Suprapubic skin (tissue), 4 donors: ENCODE data around the gene ESYT1. TPM values are rescaled to one million over a fixed set of nuclear protein-coding genes. Genes with fewer than 3 reads are reported as not detected.
A peak's percentile ranks its signal among the peaks of the same experiment; 100 is the strongest.
"Not testable (repeated sequence)": the region's sequence is repeated elsewhere in the genome, so short reads cannot be mapped to it uniquely, and the experiment has no call there.

Experiments
- DNase-seq, 2 donors: peaks; one replicate each; pipeline ENCODE4 v3.0.0-alpha.2; 2019; ENCODE audit warnings: low spot score in 2 of 2
- H3K27ac ChIP-seq: fragments of 200-600 bp; sonication (generic); one replicate; pipeline ENCODE4 v1.5.1; 2019
- H3K27me3 ChIP-seq: fragments of 200-600 bp; sonication (generic); one replicate; pipeline ENCODE4 v1.5.1; 2019
- H3K36me3 ChIP-seq: fragments of 200-600 bp; sonication (generic); one replicate; pipeline ENCODE4 v1.5.1; 2019
- H3K4me1 ChIP-seq: fragments of 200-600 bp; sonication (generic); one replicate; pipeline ENCODE4 v1.5.1; 2019
- H3K4me3 ChIP-seq: fragments of 200-600 bp; sonication (generic); one replicate; pipeline ENCODE4 v1.5.1; 2019; ENCODE audit warnings: mild to moderate bottlenecking
- H3K9me3 ChIP-seq: fragments of 200-600 bp; sonication (generic); one replicate; pipeline ENCODE4 v1.5.1; 2019
- EP300 ChIP-seq: sonication (generic); formaldehyde crosslinking; IDR thresholded peaks from one replicate; pipeline ENCODE4 v1.6.1; 2017; ENCODE audit warnings: antibody characterized with exemption
- POLR2A ChIP-seq, 2 donors: fragments of 450-650 bp; IDR thresholded peaks; one replicate each; pipeline ENCODE4 v1.6.1; 2017; ENCODE audit warnings: antibody characterized with exemption in 2 of 2, mild to moderate bottlenecking in 2 of 2, moderate library complexity in 2 of 2
- POLR2AphosphoS5 ChIP-seq, 3 donors: sonication (generic); formaldehyde crosslinking; IDR thresholded peaks; one replicate each; pipeline ENCODE4 v1.6.1; 2017; ENCODE audit warnings: antibody characterized with exemption in 3 of 3
- WGBS: methylation state at CpG from one replicate; pipeline ENCODE4 v1.1.5; 2018; 5-methylcytosine and 5-hydroxymethylcytosine counted together
- total RNA-seq, 4 donors: library from RNA; depleted of rRNA; stranded (reverse); fragments of >200 nt; gene quantifications; one replicate each; pipeline ENCODE4 v1.1.0, GENCODE V29; 2016
- TF ChIP-seq, protein P1 (sequence below), 2 donors: fragments of 200-600 bp in 1 of 2; fragments of 450-650 bp in 1 of 2; sonication (generic) in 1 of 2; IDR thresholded peaks; one replicate each; pipeline ENCODE4 v1.5.1; 2016 to 2019; ENCODE audit warnings: antibody characterized with exemption in 2 of 2, mild to moderate bottlenecking in 1 of 2, moderate library complexity in 1 of 2

ESYT1 gene
- total RNA-seq, 4 donors from 2014 or later: 73.1 to 128 (median 103) TPM

DNA sequence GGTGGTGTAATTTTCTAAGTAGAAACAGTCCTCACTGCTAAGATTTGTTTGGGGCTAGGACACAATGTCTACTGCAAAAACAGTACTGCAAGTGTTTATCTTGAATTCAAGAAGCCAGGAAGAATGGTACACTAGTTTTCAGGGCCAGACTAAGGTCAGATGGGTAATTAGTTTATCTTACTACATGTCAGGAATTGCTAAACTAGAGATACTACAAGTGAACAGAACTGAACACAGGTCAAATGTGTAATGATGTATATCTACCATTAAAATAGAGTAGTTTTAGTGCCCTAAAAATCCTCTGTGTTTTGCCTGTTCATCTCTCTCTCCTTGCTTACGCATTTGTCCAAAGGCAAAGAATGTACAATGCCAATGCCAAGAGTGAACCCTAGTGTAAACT lies 14.0 kb upstream of the ESYT1 start:
- Histone ChIP-seq H3K4me1 (peaks cover 29% of the 10 kb centered on the region), H3K36me3 (peaks cover 46% of the 10 kb centered on the region), H3K27me3 (no peaks in the 10 kb centered on the region), H3K9me3 (no peaks in the 10 kb centered on the region), H3K4me3 (no peak overlapping the region), H3K27ac (no peak overlapping the region)
- 96% methylated on average over 1 of the region's 1 CpG for WGBS
- DNase-seq: no peak
- TF ChIP-seq POLR2A (IDR thresholded peaks at IDR 0.05): no peak
- TF ChIP-seq EP300: no peak
- no peak for TF ChIP-seq POLR2AphosphoS5 (IDR thresholded peaks at IDR 0.05)
- TF ChIP-seq, protein P1, sequence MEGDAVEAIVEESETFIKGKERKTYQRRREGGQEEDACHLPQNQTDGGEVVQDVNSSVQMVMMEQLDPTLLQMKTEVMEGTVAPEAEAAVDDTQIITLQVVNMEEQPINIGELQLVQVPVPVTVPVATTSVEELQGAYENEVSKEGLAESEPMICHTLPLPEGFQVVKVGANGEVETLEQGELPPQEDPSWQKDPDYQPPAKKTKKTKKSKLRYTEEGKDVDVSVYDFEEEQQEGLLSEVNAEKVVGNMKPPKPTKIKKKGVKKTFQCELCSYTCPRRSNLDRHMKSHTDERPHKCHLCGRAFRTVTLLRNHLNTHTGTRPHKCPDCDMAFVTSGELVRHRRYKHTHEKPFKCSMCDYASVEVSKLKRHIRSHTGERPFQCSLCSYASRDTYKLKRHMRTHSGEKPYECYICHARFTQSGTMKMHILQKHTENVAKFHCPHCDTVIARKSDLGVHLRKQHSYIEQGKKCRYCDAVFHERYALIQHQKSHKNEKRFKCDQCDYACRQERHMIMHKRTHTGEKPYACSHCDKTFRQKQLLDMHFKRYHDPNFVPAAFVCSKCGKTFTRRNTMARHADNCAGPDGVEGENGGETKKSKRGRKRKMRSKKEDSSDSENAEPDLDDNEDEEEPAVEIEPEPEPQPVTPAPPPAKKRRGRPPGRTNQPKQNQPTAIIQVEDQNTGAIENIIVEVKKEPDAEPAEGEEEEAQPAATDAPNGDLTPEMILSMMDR (IDR thresholded peaks at IDR 0.05): no peak

DNA sequence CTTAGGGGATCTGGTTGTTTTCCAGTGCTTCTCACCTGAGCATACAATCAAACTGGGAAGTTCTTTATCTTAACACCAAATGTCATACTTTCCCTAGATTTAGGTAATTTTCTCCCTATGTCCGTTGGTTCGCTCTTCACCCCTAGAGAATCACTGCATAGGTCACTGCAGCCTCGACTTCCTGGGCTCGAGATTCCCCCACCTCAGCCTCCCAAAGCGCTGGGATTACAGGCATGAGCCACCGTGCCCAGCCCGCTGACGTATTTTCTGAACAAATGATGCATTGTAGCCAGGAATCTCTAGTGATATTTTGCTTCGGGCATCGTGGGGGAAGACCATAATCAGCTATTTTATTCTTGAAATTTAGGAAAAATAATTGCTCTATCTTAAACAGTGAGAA lies 12.7 kb upstream of the ESYT1 start:
- Histone ChIP-seq H3K36me3 (peaks cover 34% of the 10 kb centered on the region), H3K4me1 (peaks cover 32% of the 10 kb centered on the region), H3K9me3 (no peaks in the 10 kb centered on the region), H3K27me3 (no peaks in the 10 kb centered on the region), H3K4me3 (peak overlapping the region; percentile 88), H3K27ac (peak overlapping the region; percentile 95)
- 34% methylated on average over 10 of the region's 10 CpGs for WGBS
- DNase-seq: no peak
- no peak for TF ChIP-seq POLR2AphosphoS5 (IDR thresholded peaks at IDR 0.05)
- no peak for TF ChIP-seq POLR2A (IDR thresholded peaks at IDR 0.05)
- TF ChIP-seq, protein P1 (IDR thresholded peaks at IDR 0.05): no peak
- no peak for TF ChIP-seq EP300

DNA sequence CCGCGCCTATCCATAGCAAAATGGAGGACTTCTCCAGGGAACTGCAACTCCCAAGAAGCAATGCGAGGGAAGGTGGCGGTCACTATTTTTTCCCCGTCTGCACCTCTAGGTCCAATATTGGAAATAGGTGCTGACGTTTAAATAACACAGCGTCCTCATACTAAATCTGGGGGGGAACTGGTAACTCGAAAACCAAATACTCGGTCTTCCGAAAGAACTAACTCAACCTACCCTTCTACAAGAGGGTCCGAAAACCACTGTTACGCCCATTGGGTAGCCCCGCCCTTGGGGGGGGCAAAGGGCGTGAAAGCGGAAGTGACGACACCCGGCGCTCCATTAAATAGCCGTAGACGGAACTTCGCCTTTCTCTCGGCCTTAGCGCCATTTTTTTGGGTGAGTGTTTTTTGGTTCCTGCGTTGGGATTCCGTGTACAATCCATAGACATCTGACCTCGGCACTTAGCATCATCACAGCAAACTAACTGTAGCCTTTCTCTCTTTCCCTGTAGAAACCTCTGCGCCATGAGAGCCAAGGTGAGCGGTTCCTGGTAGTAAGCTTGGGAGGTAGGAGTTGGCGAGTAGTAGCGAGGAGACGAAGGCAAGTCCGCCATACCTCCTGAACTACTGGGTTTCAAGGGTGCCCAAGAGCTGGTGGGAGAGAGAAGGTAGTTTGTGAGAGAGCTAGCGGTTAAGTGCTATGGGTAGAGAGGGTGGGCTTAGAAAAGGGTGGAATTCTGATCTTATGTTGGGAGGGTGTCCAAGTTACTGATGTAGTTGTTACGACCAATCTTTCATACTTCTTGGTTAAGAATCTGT lies 11.6 kb upstream of the ESYT1 start, which contains the start of gene RPL41:
Gene RPL41 (plus strand): TSS at position 367 of the 815 bp plus-strand sequence.
- TF ChIP-seq POLR2AphosphoS5 (IDR thresholded peaks at IDR 0.05) (peak; percentile 94 to 99 (median 95)), POLR2A (IDR thresholded peaks at IDR 0.05) (peak; percentile 96 to 98), EP300 (no peak)
- TF ChIP-seq, protein P1 (IDR thresholded peaks at IDR 0.05): no peak
- DNase-seq: peak; percentile 96 to 97
- H3K27ac ChIP-seq: peak within 1 kb of the TSS; percentile 95
- peaks cover 32% of the 10 kb centered on the region for H3K36me3 ChIP-seq
- peak within 1 kb of the TSS; percentile 88 for H3K4me3 ChIP-seq
- peaks cover 28% of the 10 kb centered on the region for H3K4me1 ChIP-seq
- H3K9me3 ChIP-seq: no peaks in the 10 kb centered on the region
- WGBS: 0% methylated on average over 34 of the region's 34 CpGs
- no peaks in the 10 kb centered on the region for H3K27me3 ChIP-seq

DNA sequence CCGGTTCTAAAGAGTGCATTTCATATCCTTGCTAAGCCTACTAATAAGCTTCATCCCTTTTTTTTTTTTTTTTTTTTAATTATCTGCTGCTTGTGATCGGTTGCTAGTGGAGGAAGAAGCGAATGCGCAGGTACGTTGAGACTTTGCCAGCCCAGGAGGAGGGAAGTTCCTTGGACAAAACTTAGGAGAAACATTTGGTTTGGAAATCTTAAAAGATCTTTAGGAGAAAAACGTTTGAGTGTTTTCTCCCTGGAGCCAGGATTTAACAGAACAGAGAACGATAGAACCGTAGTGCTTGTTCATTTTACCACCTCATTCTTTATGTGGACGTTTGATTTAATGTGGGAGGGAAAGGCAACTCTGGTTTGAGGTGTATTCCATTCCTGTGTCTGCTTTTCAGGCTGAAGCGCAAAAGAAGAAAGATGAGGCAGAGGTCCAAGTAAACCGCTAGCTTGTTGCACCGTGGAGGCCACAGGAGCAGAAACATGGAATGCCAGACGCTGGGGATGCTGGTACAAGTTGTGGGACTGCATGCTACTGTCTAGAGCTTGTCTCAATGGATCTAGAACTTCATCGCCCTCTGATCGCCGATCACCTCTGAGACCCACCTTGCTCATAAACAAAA lies 10.9 kb upstream of the ESYT1 start:
- H3K27me3 ChIP-seq, H3K9me3 ChIP-seq, DNase-seq: not testable (repeated sequence)
- peaks cover 32% of the 10 kb centered on the region for H3K4me1 ChIP-seq
- peak overlapping the region; percentile 88 for H3K4me3 ChIP-seq
- peak overlapping the region; percentile 95 for H3K27ac ChIP-seq
- 2% methylated on average over 13 of the region's 16 CpGs for WGBS
- peaks cover 29% of the 10 kb centered on the region for H3K36me3 ChIP-seq

DNA sequence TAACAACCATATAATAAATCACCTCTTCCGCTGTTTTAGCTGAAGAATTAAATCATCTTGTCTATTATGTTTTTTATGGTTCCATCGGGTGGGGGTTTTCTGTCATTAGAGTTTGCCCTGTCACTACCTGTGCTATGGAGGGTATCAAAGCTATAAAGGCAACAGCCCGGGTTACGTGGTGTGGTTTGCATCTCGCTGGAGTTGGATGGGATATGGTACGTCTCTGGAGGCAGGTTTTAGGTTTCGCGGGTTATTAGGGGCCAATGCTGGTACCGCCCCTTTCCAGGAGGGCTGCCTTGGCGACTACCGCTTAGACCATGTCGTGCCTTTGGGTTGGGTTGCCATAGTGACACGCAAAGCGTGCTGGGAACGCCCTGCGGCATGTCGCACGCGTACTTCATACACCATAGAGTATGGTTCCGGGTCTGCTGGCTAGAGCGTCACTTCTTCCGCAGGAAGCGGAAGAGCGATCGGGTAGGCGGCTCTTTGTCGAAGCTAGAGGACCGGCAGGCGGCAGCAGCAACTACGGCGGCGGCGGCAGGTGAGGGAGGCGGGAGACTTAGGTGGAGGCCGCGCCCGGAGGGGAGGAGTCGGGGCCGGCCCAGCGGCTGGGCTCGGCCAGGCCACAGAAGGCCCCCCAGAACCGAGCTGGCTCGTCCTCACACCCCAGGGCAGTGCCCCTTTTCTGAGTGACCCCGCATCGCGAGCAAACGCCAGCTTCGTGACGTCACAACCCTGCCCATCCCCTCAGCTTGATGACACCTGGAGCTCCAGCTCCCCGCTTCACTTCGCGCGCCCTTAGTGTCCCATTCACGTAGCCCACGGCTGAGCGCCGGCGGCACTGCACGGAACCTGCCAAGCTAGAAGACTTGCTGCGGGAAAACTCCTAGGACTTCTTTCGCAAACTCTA lies 10.0 kb upstream of the ESYT1 start, which contains the start of gene ZC3H10:
Gene ZC3H10 (plus strand): TSS at position 489 of the 910 bp plus-strand sequence. CDS start 2,297 bp downstream, outside the sequence.
- WGBS: 1% methylated on average over 51 of the region's 61 CpGs
- Histone ChIP-seq H3K9me3 (no peaks in the 10 kb centered on the region), H3K27ac (peak within 1 kb of the TSS; percentile 95)

More for the DNA sequence above, 10.0 kb upstream of the ESYT1 start, which contains the start of gene ZC3H10:
- H3K4me3 ChIP-seq: peak within 1 kb of the TSS; percentile 88
- H3K36me3 ChIP-seq: peaks cover 20% of the 10 kb centered on the region
- TF ChIP-seq POLR2A (IDR thresholded peaks at IDR 0.05) (peak in 1 of 2 donors; percentile 63), EP300 (no peak), POLR2AphosphoS5 (IDR thresholded peaks at IDR 0.05) (peak; percentile 80 to 99 (median 93))
- TF ChIP-seq, protein P1 (IDR thresholded peaks at IDR 0.05): peak in 1 of 2 donors; percentile 63
- peaks cover 32% of the 10 kb centered on the region for H3K4me1 ChIP-seq
- no peaks in the 10 kb centered on the region for H3K27me3 ChIP-seq
- DNase-seq: peak; percentile 99
